HG02678 (cell line): ENCODE data around the gene MVD.
"Not testable (repeated sequence)": the region's sequence is repeated elsewhere in the genome, so short reads cannot be mapped to it uniquely, and the experiment has no call there.

Experiments used
- ATAC-seq: cut with Tn5 transposase; IDR thresholded peaks from one replicate; pipeline ENCODE4 v1.9.1; 2021; ENCODE audit warnings: mild to moderate bottlenecking, moderate library complexity; ENCODE audit not compliant: unreplicated experiment

MVD gene

GRCh38 chr16:88685156-88686061 is 22.5 kb upstream of the MVD start:
- ATAC-seq = no peak

GRCh38 chr16:88684569-88685155 is 21.8 kb upstream of the MVD start:
- no peak for ATAC-seq

- ATAC-seq = peak; percentile 70
Measured at GRCh38 chr16:88681709-88682451, 19.0 kb upstream of the MVD start.

- ATAC-seq = no peak
Measured at GRCh38 chr16:88681084-88681680, 18.3 kb upstream of the MVD start.

- no peak for ATAC-seq
Measured at GRCh38 chr16:88680554-88681083, 17.7 kb upstream of the MVD start.

- ATAC-seq = no peak
Measured at GRCh38 chr16:88678224-88678979, 15.5 kb upstream of the MVD start.

GRCh38 chr16:88677721-88678120 is 14.8 kb upstream of the MVD start:
- no peak for ATAC-seq

GRCh38 chr16:88676502-88677242 is 13.8 kb upstream of the MVD start:
- no peak for ATAC-seq

- no peak for ATAC-seq
Measured at GRCh38 chr16:88673716-88674379, 11.0 kb upstream of the MVD start.

- ATAC-seq = no peak
Measured at GRCh38 chr16:88672776-88673175, 9.9 kb upstream of the MVD start.

- ATAC-seq = no peak
Measured at GRCh38 chr16:88671806-88672205, 8.9 kb upstream of the MVD start.

- ATAC-seq = no peak
Measured at GRCh38 chr16:88669980-88670379, 7.1 kb upstream of the MVD start.

- ATAC-seq = not testable (repeated sequence)
Measured at GRCh38 chr16:88669493-88669892, 6.6 kb upstream of the MVD start.

- no peak for ATAC-seq
Measured at GRCh38 chr16:88667461-88667860, 4.6 kb upstream of the MVD start.

GRCh38 chr16:88665570-88665969 is 2.7 kb upstream of the MVD start:
- ATAC-seq = no peak

GRCh38 chr16:88665148-88665547 is 2.3 kb upstream of the MVD start:
- ATAC-seq = no peak

GRCh38 chr16:88662222-88662842 is 559 bp downstream of the MVD start:
- no peak for ATAC-seq

GRCh38 chr16:88661468-88661867 is 1.4 kb downstream of the MVD start:
- no peak for ATAC-seq

- no peak for ATAC-seq
Measured at GRCh38 chr16:88659160-88659559, 3.7 kb downstream of the MVD start.
